HepG2 (cell line): ENCODE results near the gene RHOT2. TPM values are rescaled to one million over a fixed set of nuclear protein-coding genes. Genes with fewer than 3 reads are reported as not detected.
A peak's percentile ranks its signal among the peaks of the same experiment; 100 is the strongest.

Experiments
- ARHGAP35 ChIP-seq: sonication (generic); formaldehyde crosslinking; IDR thresholded peaks from 2 replicates; pipeline ENCODE4 v1.9.0; 2022; ENCODE audit warnings: mild to moderate bottlenecking, inconsistent platforms, moderate library complexity, missing genetic modification reagents, borderline replicate concordance
- ATRX ChIP-seq: sonication (generic); formaldehyde crosslinking; IDR thresholded peaks from 2 replicates; pipeline ENCODE4 v1.4.0; 2020; ENCODE audit warnings: missing genetic modification reagents, borderline replicate concordance
- E2F5 ChIP-seq: sonication (generic); formaldehyde crosslinking; conservative IDR thresholded peaks from 2 replicates; pipeline ENCODE4 v1.4.0; 2020; ENCODE audit warnings: missing genetic modification reagents
- EEA1 ChIP-seq: sonication (generic); formaldehyde crosslinking; IDR thresholded peaks from 2 replicates; pipeline ENCODE4 v1.5.1; 2020; ENCODE audit warnings: mild to moderate bottlenecking, missing genetic modification reagents, borderline replicate concordance
- ERF ChIP-seq: IDR thresholded peaks from 2 replicates; pipeline ENCODE4 v1.6.1; 2018; ENCODE audit warnings: missing biosample characterization, missing genetic modification reagents
- FUBP1 ChIP-seq: sonication (generic); formaldehyde crosslinking; IDR thresholded peaks from 2 replicates; pipeline ENCODE4 v1.5.1; 2020; ENCODE audit warnings: missing genetic modification reagents, mild to moderate bottlenecking, borderline replicate concordance
- HDAC1 ChIP-seq: sonication (generic); formaldehyde crosslinking; IDR thresholded peaks from 2 replicates; pipeline ENCODE4 v1.5.1; 2020; ENCODE audit warnings: mild to moderate bottlenecking, missing genetic modification reagents
- KMT2B ChIP-seq: IDR thresholded peaks from 2 replicates; pipeline ENCODE4 v1.6.1; 2016; ENCODE audit warnings: missing genetic modification reagents, missing compliant biosample characterization
- MTF1 ChIP-seq: sonication (generic); formaldehyde crosslinking; IDR thresholded peaks from 2 replicates; pipeline ENCODE4 v1.5.0; 2020; ENCODE audit warnings: missing genetic modification reagents
- NCOA2 ChIP-seq: sonication (generic); formaldehyde crosslinking; IDR thresholded peaks from 2 replicates; pipeline ENCODE4 v1.8.0; 2022; ENCODE audit warnings: inconsistent platforms
- POLR2AphosphoS5 ChIP-seq: IDR thresholded peaks from 2 replicates; pipeline ENCODE4 v1.6.1; 2012; ENCODE audit warnings: low read depth, low read length
- PRDM10 ChIP-seq: sonication (generic); formaldehyde crosslinking; IDR thresholded peaks from 2 replicates; pipeline ENCODE4 v1.4.0; 2020; ENCODE audit warnings: low read depth, missing genetic modification reagents
- SP1 ChIP-seq, 2 experiments: fragments of 450-650 bp in 1 of 2; sonication (generic) in 1 of 2; formaldehyde crosslinking in 1 of 2; IDR thresholded peaks; 2 replicates each; pipeline versions ENCODE4 v1.4.0 to v1.6.1; 2016 to 2020; ENCODE audit warnings: missing genetic modification reagents in 1 of 2
- ZBTB1 ChIP-seq: sonication (generic); formaldehyde crosslinking; IDR thresholded peaks from 2 replicates; pipeline ENCODE4 v1.4.0; 2020; ENCODE audit warnings: missing genetic modification reagents, borderline replicate concordance
- ZFAT ChIP-seq: sonication (generic); formaldehyde crosslinking; conservative IDR thresholded peaks from 2 replicates; pipeline ENCODE4 v1.8.1; 2023; ENCODE audit warnings: missing genetic modification reagents, inconsistent platforms
- ZFYVE20 ChIP-seq: sonication (generic); formaldehyde crosslinking; IDR thresholded peaks from 2 replicates; pipeline ENCODE4 v1.8.0; 2023; ENCODE audit warnings: low read depth, mild to moderate bottlenecking, moderate library complexity, missing genetic modification reagents, borderline replicate concordance
- ZKSCAN5 ChIP-seq: sonication (generic); formaldehyde crosslinking; IDR thresholded peaks from 2 replicates; pipeline ENCODE4 v1.5.1; 2020; ENCODE audit warnings: mild to moderate bottlenecking, missing genetic modification reagents
- ZNF263 ChIP-seq: sonication (generic); formaldehyde crosslinking; IDR thresholded peaks from 2 replicates; pipeline ENCODE4 v1.4.0; 2020; ENCODE audit warnings: missing genetic modification reagents
- ZNF430 ChIP-seq: sonication (generic); formaldehyde crosslinking; IDR thresholded peaks from 2 replicates; pipeline ENCODE4 v1.9.0; 2021; ENCODE audit warnings: mild to moderate bottlenecking, missing genetic modification reagents
- ZNF839 ChIP-seq: sonication (generic); formaldehyde crosslinking; IDR thresholded peaks from 2 replicates; pipeline ENCODE4 v1.4.0; 2020; ENCODE audit warnings: missing genetic modification reagents, mild to moderate bottlenecking, borderline replicate concordance
- polyA plus RNA-seq, 8 experiments: library from polyadenylated mRNA; depleted of rRNA in 3 of 8; stranded (reverse) in 7 of 8; unstranded in 1 of 8; fragments of >200 nt; fragmentation: Illumina TruSeq in 4 of 8; extraction: Trizol in 4 of 8; gene quantifications; 2 replicates each; pipeline versions ENCODE4 v1.2.1 to v1.2.3, GENCODE V29; 2011 to 2016; ENCODE audit warnings: low read depth in 4 of 8, missing spikeins in 1 of 8, mixed read lengths in 1 of 8; ENCODE audit not compliant: insufficient read depth in 1 of 8
- total RNA-seq, 5 experiments: library from RNA; depleted of rRNA; stranded (reverse); fragments of >200 nt; fragmentation: Illumina TruSeq; extraction: Trizol; gene quantifications; 2 replicates each; pipeline ENCODE4 v1.2.3, GENCODE V29; 2016; ENCODE audit warnings: low read depth in 1 of 5

RHOT2 gene
- total and polyA plus RNA-seq, 2 of the 13 experiments (the other 11 are each of a cell fraction or from before 2014, with no cell fraction given): 63.6 to 76.9 TPM

- no peak for TF ChIP-seq PRDM10 (CRISPR knock-in tag)
- TF ChIP-seq FUBP1 (CRISPR knock-in tag): no peak
- TF ChIP-seq POLR2AphosphoS5: no peak
- no peak for TF ChIP-seq SP1 (IDR thresholded peaks at IDR 0.05)
- peak; percentile 64 for TF ChIP-seq SP1 (CRISPR knock-in tag; IDR thresholded peaks at IDR 0.05)
- no peak for TF ChIP-seq ZFAT (CRISPR knock-in tag)
- TF ChIP-seq ZNF430 (CRISPR knock-in tag): 0 out of 2 replicates have a peak, but pooled peaks have one; percentile 33
- no peak for TF ChIP-seq ZKSCAN5 (CRISPR knock-in tag)
- TF ChIP-seq E2F5: no peak
- no peak for TF ChIP-seq ZFYVE20 (CRISPR knock-in tag)
- TF ChIP-seq KMT2B: no peak
- no peak for TF ChIP-seq HDAC1 (CRISPR knock-in tag)
- no peak for TF ChIP-seq ZNF263
- no peak for TF ChIP-seq MTF1 (CRISPR knock-in tag)
- TF ChIP-seq EEA1 (CRISPR knock-in tag): no peak
- no peak for TF ChIP-seq ZBTB1 (CRISPR knock-in tag)
- TF ChIP-seq NCOA2 (CRISPR knock-in tag): no peak
- no peak for TF ChIP-seq ZNF839 (CRISPR knock-in tag)
- TF ChIP-seq ERF (CRISPR knock-in tag): no peak
- TF ChIP-seq ATRX (CRISPR knock-in tag): no peak
- TF ChIP-seq ARHGAP35: no peak
Observed at GRCh38 chr16:714558-715476, 46.9 kb downstream of the RHOT2 start, which contains the start of gene METRN (continued).
